Fibroblast of lung (primary cell): Measurements from ENCODE around the gene SCP2.
"Not testable (repeated sequence)": the region's sequence is repeated elsewhere in the genome, so short reads cannot be mapped to it uniquely, and the experiment has no call there.

Experiments
- CTCF ChIP-seq, 2 donors: IDR thresholded peaks in 1 of 2; conservative IDR thresholded peaks in 1 of 2; 1 replicate in 1 of 2; 2 replicates in 1 of 2; pipeline ENCODE4 v1.5.1; 2011 to 2012; ENCODE audit warnings: low read length in 2 of 2, control low read depth in 1 of 2, inconsistent platforms in 1 of 2, low read depth in 1 of 2, mild to moderate bottlenecking in 1 of 2
- EZH2 ChIP-seq: IDR thresholded peaks from 2 replicates; pipeline ENCODE4 v1.5.1; 2012; ENCODE audit warnings: low read length, control low read depth, mild to moderate bottlenecking; ENCODE audit errors: missing control alignments

GRCh38 chr1:52949602-52950001 lies 22.5 kb downstream of the SCP2 start:
- not testable (repeated sequence) for TF ChIP-seq CTCF (conservative IDR thresholded peaks at IDR 0.05 in 1 of 2, IDR thresholded peaks at IDR 0.05 in 1 of 2; ENCODE audit: low read depth in 1 of 2, low read length in 2 of 2); EZH2
